ENCODE measurements around the gene KCNH6. TPM values are rescaled to one million over a fixed set of nuclear protein-coding genes. Genes with fewer than 3 reads are reported as not detected.

The KCNH6 gene
- total and polyA plus RNA-seq, 9 of the 15 experiments (the other 6 are each of a cell fraction or from before 2014, with no cell fraction given), result not detected

GRCh38 chr17:63549946-63550816, 27.0 kb downstream of the KCNH6 start, which contains the start of gene DCAF7 (continued):
- TF ChIP-seq PBX2 (CRISPR knock-in tag; IDR thresholded peaks at IDR 0.05; ENCODE audit: low read depth) (peak; percentile 94), PBX2 (tag; conservative IDR thresholded peaks at IDR 0.05; ENCODE audit: low read depth) (peak; percentile 100), DPF2 (IDR thresholded peaks at IDR 0.05) (peak; percentile 10; the same call in 1 of the 2 replicates), ZBTB5 (IDR thresholded peaks at IDR 0.05) (no peak), SIRT6 (IDR thresholded peaks at IDR 0.05; ENCODE audit: low read depth, low read length) (no peak), E2F4 (CRISPR knock-in tag; IDR thresholded peaks at IDR 0.05; ENCODE audit: low read depth) (no peak), CC2D1A (IDR thresholded peaks at IDR 0.05) (no peak), EWSR1 (IDR thresholded peaks at IDR 0.05; ENCODE audit: borderline replicate concordance, low read depth, partially characterized antibody) (no peak), GABPB2 (CRISPR knock-in tag; conservative IDR thresholded peaks at IDR 0.05) (no peak), NFYB (IDR thresholded peaks at IDR 0.05; ENCODE audit: extremely low read depth, insufficient read length) (peak; percentile 90), BCOR (IDR thresholded peaks at IDR 0.05) (peak; percentile 63; the same call in 1 of the 2 replicates), NFE2L1 (tag; IDR thresholded peaks at IDR 0.05; ENCODE audit: borderline replicate concordance, low read depth) (no peak), FIP1L1 (IDR thresholded peaks at IDR 0.05; ENCODE audit: low read depth, low read length, poor library complexity, severe bottlenecking) (peak; percentile 36), ZNF551 (CRISPR knock-in tag; IDR thresholded peaks at IDR 0.05) (no peak), TCF7L2 (IDR thresholded peaks at IDR 0.05; ENCODE audit: low read depth, low read length) (no peak), MXI1 (IDR thresholded peaks at IDR 0.05; ENCODE audit: low read depth, low read length) (no peak), MAFK (IDR thresholded peaks at IDR 0.05; ENCODE audit: low read length) (no peak), CBX3 (IDR thresholded peaks at IDR 0.05; ENCODE audit: borderline replicate concordance in 1 of 2, low read length in 2 of 2) (no peak), DIDO1 (tag; IDR thresholded peaks at IDR 0.05; ENCODE audit: low read depth) (0 out of 2 replicates have a peak, but pooled peaks have one; percentile 44), KLF16 (IDR thresholded peaks at IDR 0.05) (no peak), MITF (IDR thresholded peaks at IDR 0.05) (no peak)
